Measurements from ENCODE around the gene MUC5B.

GRCh38 chr11:1235901-1236315 lies 13.0 kb downstream of the MUC5B start:
- TF ChIP-seq, protein P1, sequence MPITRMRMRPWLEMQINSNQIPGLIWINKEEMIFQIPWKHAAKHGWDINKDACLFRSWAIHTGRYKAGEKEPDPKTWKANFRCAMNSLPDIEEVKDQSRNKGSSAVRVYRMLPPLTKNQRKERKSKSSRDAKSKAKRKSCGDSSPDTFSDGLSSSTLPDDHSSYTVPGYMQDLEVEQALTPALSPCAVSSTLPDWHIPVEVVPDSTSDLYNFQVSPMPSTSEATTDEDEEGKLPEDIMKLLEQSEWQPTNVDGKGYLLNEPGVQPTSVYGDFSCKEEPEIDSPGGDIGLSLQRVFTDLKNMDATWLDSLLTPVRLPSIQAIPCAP (CRISPR knock-in tag; IDR thresholded peaks at IDR 0.05), result no peak
- TF ChIP-seq ZNF423 (CRISPR knock-in tag; IDR thresholded peaks at IDR 0.05) (no peak), CREB1 (CRISPR knock-in tag; IDR thresholded peaks at IDR 0.05) (no peak), ZNF263 (CRISPR knock-in tag; IDR thresholded peaks at IDR 0.05; ENCODE audit: low read depth) (no peak), SP1 (CRISPR knock-in tag; conservative IDR thresholded peaks at IDR 0.05) (no peak), MXD4 (CRISPR knock-in tag; IDR thresholded peaks at IDR 0.05; ENCODE audit: borderline replicate concordance) (no peak), ATF3 (CRISPR knock-in tag; conservative IDR thresholded peaks at IDR 0.05) (no peak)
- TF ChIP-seq, protein P2, sequence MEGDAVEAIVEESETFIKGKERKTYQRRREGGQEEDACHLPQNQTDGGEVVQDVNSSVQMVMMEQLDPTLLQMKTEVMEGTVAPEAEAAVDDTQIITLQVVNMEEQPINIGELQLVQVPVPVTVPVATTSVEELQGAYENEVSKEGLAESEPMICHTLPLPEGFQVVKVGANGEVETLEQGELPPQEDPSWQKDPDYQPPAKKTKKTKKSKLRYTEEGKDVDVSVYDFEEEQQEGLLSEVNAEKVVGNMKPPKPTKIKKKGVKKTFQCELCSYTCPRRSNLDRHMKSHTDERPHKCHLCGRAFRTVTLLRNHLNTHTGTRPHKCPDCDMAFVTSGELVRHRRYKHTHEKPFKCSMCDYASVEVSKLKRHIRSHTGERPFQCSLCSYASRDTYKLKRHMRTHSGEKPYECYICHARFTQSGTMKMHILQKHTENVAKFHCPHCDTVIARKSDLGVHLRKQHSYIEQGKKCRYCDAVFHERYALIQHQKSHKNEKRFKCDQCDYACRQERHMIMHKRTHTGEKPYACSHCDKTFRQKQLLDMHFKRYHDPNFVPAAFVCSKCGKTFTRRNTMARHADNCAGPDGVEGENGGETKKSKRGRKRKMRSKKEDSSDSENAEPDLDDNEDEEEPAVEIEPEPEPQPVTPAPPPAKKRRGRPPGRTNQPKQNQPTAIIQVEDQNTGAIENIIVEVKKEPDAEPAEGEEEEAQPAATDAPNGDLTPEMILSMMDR (IDR thresholded peaks at IDR 0.05), result no peak

All from WTC11 (cell line).